Fibroblast of pulmonary artery (primary cell): ENCODE data around the gene ZNF473.

Experiments
- DNase-seq: peaks from one replicate; pipeline ENCODE4 v3.0.0-alpha.2; 2010; ENCODE audit warnings: low read depth
- H3K4me3 ChIP-seq: replicated peaks from 2 replicates; pipeline ENCODE4 v1.5.1; 2011; ENCODE audit warnings: low read depth, mild to moderate bottlenecking, control low read depth, low read length, moderate library complexity
- CTCF ChIP-seq: IDR thresholded peaks from 2 replicates; pipeline ENCODE4 v1.5.1; 2011; ENCODE audit warnings: mild to moderate bottlenecking, control low read depth, low read length, inconsistent platforms; ENCODE audit errors: missing control alignments

The ZNF473 gene

GRCh38 chr19:49997709-49998108 lies 28.1 kb upstream of the ZNF473 start:
- peak; percentile 23 for DNase-seq
- TF ChIP-seq CTCF, result no peak
- H3K4me3 ChIP-seq, result no peak overlapping the region

GRCh38 chr19:49999371-50000010 lies 26.3 kb upstream of the ZNF473 start:
- TF ChIP-seq CTCF, result no peak
- H3K4me3 ChIP-seq, result no peak overlapping the region
- DNase-seq, result peak; percentile 18

- TF ChIP-seq CTCF, result no peak
- DNase-seq, result no peak
Measured at GRCh38 chr19:50000038-50000840, 25.6 kb upstream of the ZNF473 start.

GRCh38 chr19:50000841-50001557 lies 24.8 kb upstream of the ZNF473 start:
- no peak for DNase-seq
- no peak overlapping the region for H3K4me3 ChIP-seq
- no peak for TF ChIP-seq CTCF

More at GRCh38 chr19:50000038-50000840, 25.6 kb upstream of the ZNF473 start:
- H3K4me3 ChIP-seq, result no peak overlapping the region

- no peak for TF ChIP-seq CTCF
- DNase-seq, result no peak
- no peak overlapping the region for H3K4me3 ChIP-seq
Measured at GRCh38 chr19:50001775-50002174, 24.0 kb upstream of the ZNF473 start.

- TF ChIP-seq CTCF, result no peak
- H3K4me3 ChIP-seq, result no peak overlapping the region
- no peak for DNase-seq
Measured at GRCh38 chr19:50002386-50002960, 23.3 kb upstream of the ZNF473 start.
